Adrenal gland (tissue), 12 donors: ENCODE results near the gene OR13F1. TPM values are rescaled to one million over a fixed set of nuclear protein-coding genes. Genes with fewer than 3 reads are reported as not detected.
"Not testable (repeated sequence)": the region's sequence is repeated elsewhere in the genome, so short reads cannot be mapped to it uniquely, and the experiment has no call there.

Experiments
- DNase-seq, 7 donors: peaks; one replicate each; pipeline ENCODE4 v3.0.0-alpha.2; 2019 to 2020
- H3K27ac ChIP-seq, 5 donors: fragments of 200-600 bp; sonication (generic) in 4 of 5; 1 replicate in 3 of 5; 2 replicates in 2 of 5; pipeline versions ENCODE4 v1.5.1 to v1.8.0; 2016 to 2020; ENCODE audit warnings: mild to moderate bottlenecking in 1 of 5
- H3K27me3 ChIP-seq: fragments of 200-600 bp; 2 replicates; pipeline ENCODE4 v1.8.0; 2021
- H3K36me3 ChIP-seq, 2 donors: fragments of 200-600 bp; replicated peaks in 1 of 2; 1 replicate in 1 of 2; 2 replicates in 1 of 2; pipeline versions ENCODE4 v1.5.1 to v1.8.0; 2018 to 2022
- H3K4me1 ChIP-seq, 2 donors: fragments of 200-600 bp; replicated peaks in 1 of 2; 1 replicate in 1 of 2; 2 replicates in 1 of 2; pipeline versions ENCODE4 v1.5.1 to v1.8.0; 2018 to 2021
- H3K4me3 ChIP-seq, 4 donors: fragments of 200-600 bp; sonication (generic) in 3 of 4; one replicate each; pipeline ENCODE4 v1.5.1; 2016 to 2018
- H3K9me3 ChIP-seq, 3 donors: fragments of 200-600 bp; sonication (generic) in 1 of 3; replicated peaks in 1 of 3; 1 replicate in 2 of 3; 2 replicates in 1 of 3; pipeline versions ENCODE4 v1.5.1 to v1.8.0; 2016 to 2021
- POLR2A ChIP-seq, 2 donors: fragments of 450-650 bp; IDR thresholded peaks; one replicate each; pipeline ENCODE4 v1.6.1; 2017; ENCODE audit warnings: antibody characterized with exemption in 2 of 2, mild to moderate bottlenecking in 2 of 2, moderate library complexity in 1 of 2
- WGBS, 4 donors: extraction: QIAGEN DNeasy Blood & Tissue Kit in 2 of 4; methylation state at CpG; one replicate each; pipeline versions ENCODE4 v1.1.5 to v1.1.7; 2013 to 2017; 5-methylcytosine and 5-hydroxymethylcytosine counted together
- intact Hi-C, 2 donors: fragments of 100-400 bp; cut with DNase I; formaldehyde crosslinking; loops; one replicate each; pipeline versions ENCODE4 v1.14.1 to v1.15.0; 2022 to 2023
- polyA plus RNA-seq, 3 donors: library from polyadenylated mRNA; stranded (reverse); fragments of 200-250 nt in 2 of 3; fragments of 350-450 nt in 1 of 3; fragmentation: Illumina TruSeq in 1 of 3; extraction: RNeasy Lipid Tissue Mini Kit (QIAGEN cat#74804) in 1 of 3; gene quantifications; one replicate each; pipeline ENCODE4 v1.2.3, GENCODE V29; 2013 to 2014
- total RNA-seq, 9 donors: library from RNA; depleted of rRNA in 4 of 9; stranded (reverse); fragments of >200 nt in 4 of 9; fragments of 120-200 nt in 1 of 9; fragmentation: NEBNext Ultra II Directional in 1 of 9; extraction: Animal tissue kit (Norgen Biotek cat#: 25700) in 1 of 9; gene quantifications; one replicate each; pipeline versions ENCODE4 v1.1.0 to v1.2.4, GENCODE V29; 2013 to 2023
- TF ChIP-seq, protein P1 (sequence below), 6 experiments: fragments of 450-650 bp in 4 of 6; fragments of 200-600 bp in 2 of 6; sonication (generic) in 1 of 6; IDR thresholded peaks; 1 replicate in 5 of 6; 2 replicates in 1 of 6; pipeline versions ENCODE4 v1.5.1 to v1.8.0; 2016 to 2021; ENCODE audit warnings: antibody characterized with exemption in 6 of 6, mild to moderate bottlenecking in 2 of 6, moderate library complexity in 1 of 6
- donor health status: healthy with polysubstance abuse.
- donor health status: Bipolar disorder and iron deficiency.
- donor health status: DM: yes; HTN: yes; CAD: no.
- donor health status: DM: no; HTN: no; CAD: no.
- donor health status: DM: no; HTN: no; CAD: no.
- donor health status: DM: yes; HTN: yes; CAD: no.

Gene OR13F1
- total and polyA plus RNA-seq, 12 donors, result not detected

DNA sequence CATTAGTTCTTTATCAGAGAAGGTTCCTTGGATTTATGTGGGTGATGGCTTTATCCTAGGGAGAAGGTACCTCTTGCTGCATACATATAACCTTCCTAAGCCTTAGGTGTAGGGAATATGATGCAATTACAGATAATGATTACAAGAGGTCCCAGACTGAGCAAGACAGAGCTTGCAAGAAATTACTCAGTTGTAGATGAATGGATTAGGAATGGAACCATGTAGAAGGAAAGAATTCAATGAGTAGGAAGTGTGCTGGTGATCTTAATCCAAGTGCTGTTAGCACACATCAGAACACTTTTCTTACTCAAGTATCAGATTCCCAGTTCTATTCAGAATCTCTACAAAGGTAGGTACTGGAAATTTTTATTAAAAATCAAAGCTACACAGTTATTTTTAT lies 2.5 kb downstream of the OR13F1 start:
- Histone ChIP-seq H3K27me3 (no peaks in the 10 kb centered on the region), H3K9me3 (no peaks in the 10 kb centered on the region), H3K4me3 (no peak overlapping the region), H3K36me3 (no peaks in the 10 kb centered on the region), H3K27ac (no peak overlapping the region), H3K4me1 (no peaks in the 10 kb centered on the region)
- no peak for DNase-seq
- no peak for TF ChIP-seq POLR2A (IDR thresholded peaks at IDR 0.05)
- TF ChIP-seq, protein P1, sequence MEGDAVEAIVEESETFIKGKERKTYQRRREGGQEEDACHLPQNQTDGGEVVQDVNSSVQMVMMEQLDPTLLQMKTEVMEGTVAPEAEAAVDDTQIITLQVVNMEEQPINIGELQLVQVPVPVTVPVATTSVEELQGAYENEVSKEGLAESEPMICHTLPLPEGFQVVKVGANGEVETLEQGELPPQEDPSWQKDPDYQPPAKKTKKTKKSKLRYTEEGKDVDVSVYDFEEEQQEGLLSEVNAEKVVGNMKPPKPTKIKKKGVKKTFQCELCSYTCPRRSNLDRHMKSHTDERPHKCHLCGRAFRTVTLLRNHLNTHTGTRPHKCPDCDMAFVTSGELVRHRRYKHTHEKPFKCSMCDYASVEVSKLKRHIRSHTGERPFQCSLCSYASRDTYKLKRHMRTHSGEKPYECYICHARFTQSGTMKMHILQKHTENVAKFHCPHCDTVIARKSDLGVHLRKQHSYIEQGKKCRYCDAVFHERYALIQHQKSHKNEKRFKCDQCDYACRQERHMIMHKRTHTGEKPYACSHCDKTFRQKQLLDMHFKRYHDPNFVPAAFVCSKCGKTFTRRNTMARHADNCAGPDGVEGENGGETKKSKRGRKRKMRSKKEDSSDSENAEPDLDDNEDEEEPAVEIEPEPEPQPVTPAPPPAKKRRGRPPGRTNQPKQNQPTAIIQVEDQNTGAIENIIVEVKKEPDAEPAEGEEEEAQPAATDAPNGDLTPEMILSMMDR (IDR thresholded peaks at IDR 0.05), result no peak
- intact Hi-C loops, result no loop called here

DNA sequence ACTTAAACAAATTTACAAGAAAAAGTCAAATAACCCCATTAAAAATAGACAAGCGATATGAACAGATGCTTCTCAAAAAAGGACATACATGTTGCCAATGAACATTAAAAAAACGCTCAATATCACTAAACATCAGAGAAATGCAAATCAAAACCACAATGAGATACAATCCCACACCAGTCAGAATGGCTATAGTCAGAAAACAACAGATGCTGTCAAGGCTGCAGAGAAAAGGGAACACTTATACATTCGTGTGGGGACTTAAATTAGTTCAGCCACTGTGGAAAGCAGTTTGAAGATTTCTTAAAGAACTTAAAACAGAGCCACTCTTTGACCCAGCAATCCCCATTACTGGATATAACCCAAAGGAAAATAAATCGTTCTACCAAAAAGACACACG lies 10.8 kb downstream of the OR13F1 start:
- DNase-seq, result no peak
- 57 to 70% (median 63%) methylated on average over 5 of the region's 5 CpGs for WGBS, 4 donors
- no peaks in the 10 kb centered on the region for H3K9me3 ChIP-seq
- H3K36me3 ChIP-seq, result no peaks in the 10 kb centered on the region
- no peak overlapping the region for H3K4me3 ChIP-seq
- H3K27me3 ChIP-seq, result no peaks in the 10 kb centered on the region
- TF ChIP-seq, protein P1 (IDR thresholded peaks at IDR 0.05), result no peak
- TF ChIP-seq POLR2A (IDR thresholded peaks at IDR 0.05), result no peak
- intact Hi-C loops, result no loop called here
- H3K27ac ChIP-seq, result no peak overlapping the region
- peaks cover 0 to 5% of the 10 kb centered on the region in 2 donors for H3K4me1 ChIP-seq

DNA sequence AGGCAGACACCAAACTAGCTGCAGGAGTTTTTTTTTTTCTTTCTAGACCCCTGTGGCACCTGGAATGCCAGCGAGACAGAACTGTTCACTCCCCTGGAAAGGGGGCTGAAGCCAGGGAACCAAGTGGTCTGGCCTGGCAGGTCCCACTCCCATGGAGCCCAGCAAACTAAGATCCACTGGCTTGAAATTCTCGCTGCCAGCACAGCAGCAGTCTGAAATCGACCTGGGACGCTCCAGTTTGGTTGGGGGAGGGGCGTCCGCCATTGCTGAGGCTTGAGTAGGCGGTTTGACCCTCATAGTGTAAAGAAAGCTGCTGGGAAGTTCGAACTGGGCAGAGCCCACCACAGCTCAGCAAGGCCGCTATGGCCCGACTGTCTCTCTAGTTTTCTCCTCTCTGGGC lies 16.2 kb downstream of the OR13F1 start:
- intact Hi-C loops, H3K4me3 ChIP-seq, DNase-seq, H3K27me3 ChIP-seq, H3K4me1 ChIP-seq, H3K27ac ChIP-seq, H3K9me3 ChIP-seq, H3K36me3 ChIP-seq: not testable (repeated sequence)
- WGBS, 4 donors, result 77 to 87% (median 84%) methylated on average over 3 to 10 of the region's 10 CpGs

DNA sequence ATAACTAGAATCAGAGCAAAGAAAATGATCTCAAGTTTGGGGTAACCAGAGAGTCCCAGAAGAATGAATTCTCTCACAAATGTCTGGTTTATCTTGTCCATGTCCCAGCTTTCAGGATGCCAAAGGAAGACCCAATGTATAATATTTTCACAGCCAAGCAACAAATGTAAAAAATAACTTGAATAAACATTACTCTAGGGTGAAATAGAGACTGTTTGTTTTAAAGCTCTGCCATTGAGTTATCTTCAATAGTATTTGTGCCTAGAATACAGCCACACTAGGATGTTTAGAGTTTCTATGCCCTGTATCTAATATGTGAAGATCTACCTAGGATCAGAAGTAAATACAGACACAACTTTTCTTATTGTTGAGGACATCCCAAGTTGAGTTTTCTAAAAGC lies 23.0 kb downstream of the OR13F1 start, which contains the start of gene OR13C4:
Gene OR13C4 (minus strand): TSS at position 101 of the 400 bp plus-strand sequence. CDS start 0 bp downstream, at position 101.
- no peaks in the 10 kb centered on the region for H3K4me1 ChIP-seq
- H3K27ac ChIP-seq, result no peak within 1 kb of the TSS
- intact Hi-C loops, result no loop called here
- no peak for TF ChIP-seq POLR2A (IDR thresholded peaks at IDR 0.05)
- TF ChIP-seq, protein P1 (IDR thresholded peaks at IDR 0.05), result no peak
- no peaks in the 10 kb centered on the region for H3K27me3 ChIP-seq
- H3K36me3 ChIP-seq, result no peaks in the 10 kb centered on the region
- no peak within 1 kb of the TSS for H3K4me3 ChIP-seq
- no peak for DNase-seq
- H3K9me3 ChIP-seq, result no peaks in the 10 kb centered on the region

DNA sequence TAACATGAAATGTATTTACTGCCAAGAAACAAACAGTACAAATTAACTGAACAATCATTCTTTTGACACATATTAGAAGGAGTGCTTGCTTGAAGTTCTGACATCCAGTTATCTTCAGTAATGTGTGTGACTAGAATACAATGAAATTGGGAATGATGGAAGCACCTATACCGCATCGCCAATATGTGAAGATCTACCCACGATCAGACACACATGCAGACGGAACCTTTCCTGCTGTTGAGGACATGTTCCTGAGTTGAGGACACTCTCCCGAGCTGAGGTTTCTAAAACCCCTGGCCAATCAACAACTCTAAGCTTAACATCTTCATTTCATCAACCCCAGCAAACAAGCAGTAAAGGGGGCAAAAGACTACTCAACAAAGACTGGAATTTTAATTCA lies 32.7 kb downstream of the OR13F1 start, which contains the start of gene OR13C3:
Gene OR13C3 (minus strand): TSS at position 101 of the 400 bp plus-strand sequence. CDS start 133 bp downstream, outside the sequence.
- H3K27ac ChIP-seq, result no peak within 1 kb of the TSS
- 82 to 93% (median 87%) methylated on average over 5 of the region's 5 CpGs for WGBS, 4 donors
- H3K9me3 ChIP-seq, result no peaks in the 10 kb centered on the region
- no peak for DNase-seq
- H3K4me3 ChIP-seq, result no peak within 1 kb of the TSS
- intact Hi-C loops, result no loop called here
- TF ChIP-seq, protein P1 (IDR thresholded peaks at IDR 0.05), result no peak
- no peak for TF ChIP-seq POLR2A (IDR thresholded peaks at IDR 0.05)
- no peaks in the 10 kb centered on the region for H3K27me3 ChIP-seq
- H3K4me1 ChIP-seq, result no peaks in the 10 kb centered on the region
- H3K36me3 ChIP-seq, result no peaks in the 10 kb centered on the region
